ENCODE data around the gene ZBED5.

ZBED5 gene

DNA sequence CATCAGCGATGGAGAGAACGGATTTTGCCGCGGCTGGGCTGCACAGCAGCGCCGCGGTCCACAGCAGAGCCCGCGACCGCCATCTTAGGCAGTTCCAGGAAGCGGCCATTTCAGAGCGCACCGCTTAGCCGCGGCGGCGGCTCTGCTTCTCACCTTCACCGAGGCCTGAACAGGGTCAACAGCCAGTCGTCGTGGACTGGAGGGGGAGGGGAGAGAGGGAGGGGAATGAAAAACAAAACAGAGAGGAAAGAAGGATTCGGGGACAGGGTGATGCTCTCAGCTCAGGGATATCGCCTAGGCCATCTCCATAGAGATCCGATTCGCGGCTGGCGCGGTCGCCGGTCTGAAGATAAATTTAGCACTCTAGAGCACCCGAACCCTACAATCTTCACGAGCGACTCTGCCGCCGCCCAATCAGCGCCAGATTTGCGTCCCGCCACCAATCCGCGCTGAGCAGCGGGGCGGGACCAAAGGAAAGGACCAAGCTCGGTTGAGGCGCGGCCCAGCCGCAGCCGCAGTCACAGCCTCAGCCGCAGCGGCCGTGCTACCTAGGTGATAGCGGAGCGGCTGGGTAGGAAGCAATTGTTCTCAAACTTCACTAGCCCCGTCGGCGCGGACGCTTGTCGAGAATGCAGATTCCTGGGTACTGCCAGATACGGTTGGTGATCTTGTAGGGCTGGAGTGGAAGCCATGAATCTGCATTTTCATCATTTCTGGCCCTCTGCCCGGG lies at the start of gene ZBED5:
Gene ZBED5 (minus strand): TSS at position 345 of the 730 bp plus-strand sequence. CDS start 3,108 bp downstream, outside the sequence.
- TF ChIP-seq CTCF (IDR thresholded peaks at IDR 0.05), result no peak

- TF ChIP-seq CTCF (IDR thresholded peaks at IDR 0.05), result no peak
Measured at GRCh38 chr11:10906521-10906920, 48.7 kb upstream of the ZBED5 start.

GRCh38 chr11:10902301-10903063 lies 44.6 kb upstream of the ZBED5 start:
- no peak for TF ChIP-seq CTCF (IDR thresholded peaks at IDR 0.05)

GRCh38 chr11:10900681-10901415 lies 43.0 kb upstream of the ZBED5 start:
- TF ChIP-seq CTCF (IDR thresholded peaks at IDR 0.05), result no peak

DNA sequence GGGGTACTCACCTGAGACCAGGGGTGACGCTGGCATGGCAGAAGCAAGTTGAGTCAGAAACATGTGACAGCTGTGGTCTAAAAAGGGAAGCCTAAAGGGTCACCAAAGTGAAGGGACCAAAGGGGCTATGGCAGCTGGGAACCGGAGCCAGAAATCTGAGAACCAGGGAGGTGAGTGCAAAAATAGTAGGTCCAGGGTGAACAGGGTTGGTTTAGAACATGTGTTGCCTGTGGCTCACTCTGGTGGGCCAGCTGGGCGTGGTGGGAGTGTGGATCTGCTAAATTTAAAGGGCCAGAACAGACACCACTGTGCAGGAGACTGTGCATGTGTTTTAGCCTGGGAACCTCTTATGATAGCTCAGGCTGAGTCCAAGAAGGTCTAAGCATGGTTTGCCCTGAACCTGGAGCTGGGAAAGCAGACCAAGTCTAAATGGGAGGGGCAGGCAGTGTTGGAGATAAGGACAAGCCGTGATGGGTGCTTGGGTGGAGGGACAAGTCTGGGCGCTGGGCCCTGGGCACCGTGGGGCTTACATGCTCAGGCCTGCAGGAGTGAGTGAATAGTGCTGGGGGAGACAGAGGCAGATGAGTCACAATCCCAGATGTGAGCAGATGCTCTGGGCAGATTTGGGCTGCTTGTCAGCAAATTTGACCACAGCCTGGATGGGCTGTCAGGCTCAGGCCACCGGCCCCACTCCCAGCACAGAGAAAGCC lies 41.4 kb upstream of the ZBED5 start:
- TF ChIP-seq CTCF (IDR thresholded peaks at IDR 0.05), result no peak

- no peak for TF ChIP-seq CTCF (IDR thresholded peaks at IDR 0.05)
Measured at GRCh38 chr11:10898763-10899025, 40.8 kb upstream of the ZBED5 start.

Data from LNCAP (cell line).